Neural crest cell (in vitro differentiated cells): ENCODE measurements around the gene DENND5B. TPM values are rescaled to one million over a fixed set of nuclear protein-coding genes. Genes with fewer than 3 reads are reported as not detected.
"Not testable (repeated sequence)": the region's sequence is repeated elsewhere in the genome, so short reads cannot be mapped to it uniquely, and the experiment has no call there.

Experiments
- DNase-seq: peaks from one replicate; pipeline ENCODE4 v3.0.0; 2021; ENCODE audit warnings: low read depth, mixed read lengths, low spot score
- H3K27ac Mint-ChIP-seq: one replicate; pipeline ENCODE4 v1.8.0; 2021; ENCODE audit warnings: mild to moderate bottlenecking, mixed read lengths; ENCODE audit not compliant: unreplicated experiment
- H3K27me3 Mint-ChIP-seq: 2 replicates; pipeline ENCODE4 v1.8.0; 2021; ENCODE audit warnings: low read depth, mild to moderate bottlenecking, mixed read lengths
- H3K36me3 Mint-ChIP-seq: 2 replicates; pipeline ENCODE4 v1.8.0; 2021; ENCODE audit warnings: low read depth, mild to moderate bottlenecking, mixed read lengths
- H3K4me1 Mint-ChIP-seq: 2 replicates; pipeline ENCODE4 v1.8.0; 2021; ENCODE audit warnings: mixed read lengths
- H3K4me3 Mint-ChIP-seq: one replicate; pipeline ENCODE4 v1.8.0; 2021; ENCODE audit warnings: mild to moderate bottlenecking, mixed read lengths
- H3K9me3 Mint-ChIP-seq: 2 replicates; pipeline ENCODE4 v1.8.0; 2021; ENCODE audit warnings: mixed read lengths
- CTCF ChIP-seq: fragments of 200-600 bp; sonication (generic); conservative IDR thresholded peaks from 2 replicates; pipeline ENCODE4 v1.5.0; 2021; ENCODE audit warnings: antibody characterized with exemption, mild to moderate bottlenecking
- total RNA-seq: library from RNA; stranded (reverse); gene quantifications from 2 replicates; pipeline ENCODE4 v1.2.1, GENCODE V29; 2021

Gene DENND5B
- total RNA-seq, 1 donor from 2014 or later, result 33.2 TPM

GRCh38 chr12:31574803-31575575, 15.9 kb downstream of the DENND5B start:
- no peak for DNase-seq
- H3K27ac Mint-ChIP-seq, result peak overlapping the region; percentile 20
- H3K4me1 Mint-ChIP-seq, result peaks cover 60% of the 10 kb centered on the region
- TF ChIP-seq CTCF, result no peak
- no peak overlapping the region for H3K4me3 Mint-ChIP-seq
- no peaks in the 10 kb centered on the region for H3K27me3 Mint-ChIP-seq
- H3K36me3 Mint-ChIP-seq, result no peaks in the 10 kb centered on the region
- no peaks in the 10 kb centered on the region for H3K9me3 Mint-ChIP-seq

GRCh38 chr12:31574367-31574766, 16.6 kb downstream of the DENND5B start:
- not testable (repeated sequence) for H3K9me3 Mint-ChIP-seq, DNase-seq, H3K4me3 Mint-ChIP-seq, H3K36me3 Mint-ChIP-seq, H3K27me3 Mint-ChIP-seq, H3K27ac Mint-ChIP-seq
- peaks cover 60% of the 10 kb centered on the region for H3K4me1 Mint-ChIP-seq

GRCh38 chr12:31572900-31573600, 17.9 kb downstream of the DENND5B start:
- TF ChIP-seq CTCF, result no peak
- peak overlapping the region; percentile 75 for H3K27ac Mint-ChIP-seq
- H3K4me3 Mint-ChIP-seq, result peak overlapping the region; percentile 37
- no peaks in the 10 kb centered on the region for H3K27me3 Mint-ChIP-seq
- peaks cover 54% of the 10 kb centered on the region for H3K4me1 Mint-ChIP-seq
- no peaks in the 10 kb centered on the region for H3K36me3 Mint-ChIP-seq
- DNase-seq, result no peak
- H3K9me3 Mint-ChIP-seq, result no peaks in the 10 kb centered on the region

GRCh38 chr12:31570880-31571279, 20.1 kb downstream of the DENND5B start:
- no peaks in the 10 kb centered on the region for H3K27me3 Mint-ChIP-seq
- no peak for DNase-seq
- TF ChIP-seq CTCF, result no peak
- H3K4me3 Mint-ChIP-seq, result no peak overlapping the region
- H3K4me1 Mint-ChIP-seq, result peaks cover 49% of the 10 kb centered on the region
- no peak overlapping the region for H3K27ac Mint-ChIP-seq
- no peaks in the 10 kb centered on the region for H3K9me3 Mint-ChIP-seq
- no peaks in the 10 kb centered on the region for H3K36me3 Mint-ChIP-seq

GRCh38 chr12:31569517-31569916, 21.4 kb downstream of the DENND5B start:
- H3K36me3 Mint-ChIP-seq, DNase-seq, H3K9me3 Mint-ChIP-seq, H3K27ac Mint-ChIP-seq, H3K27me3 Mint-ChIP-seq, H3K4me3 Mint-ChIP-seq: not testable (repeated sequence)
- H3K4me1 Mint-ChIP-seq, result peaks cover 36% of the 10 kb centered on the region

- no peaks in the 10 kb centered on the region for H3K9me3 Mint-ChIP-seq
- H3K36me3 Mint-ChIP-seq, result no peaks in the 10 kb centered on the region
- H3K27me3 Mint-ChIP-seq, result no peaks in the 10 kb centered on the region
- no peak for TF ChIP-seq CTCF
- no peak overlapping the region for H3K4me3 Mint-ChIP-seq
- no peak overlapping the region for H3K27ac Mint-ChIP-seq
- H3K4me1 Mint-ChIP-seq, result peaks cover 29% of the 10 kb centered on the region
- DNase-seq, result no peak
These were observed 22.4 kb downstream of the DENND5B start for GRCh38 chr12:31568498-31568897.
